ENCODE results near the gene OTP.

DNA sequence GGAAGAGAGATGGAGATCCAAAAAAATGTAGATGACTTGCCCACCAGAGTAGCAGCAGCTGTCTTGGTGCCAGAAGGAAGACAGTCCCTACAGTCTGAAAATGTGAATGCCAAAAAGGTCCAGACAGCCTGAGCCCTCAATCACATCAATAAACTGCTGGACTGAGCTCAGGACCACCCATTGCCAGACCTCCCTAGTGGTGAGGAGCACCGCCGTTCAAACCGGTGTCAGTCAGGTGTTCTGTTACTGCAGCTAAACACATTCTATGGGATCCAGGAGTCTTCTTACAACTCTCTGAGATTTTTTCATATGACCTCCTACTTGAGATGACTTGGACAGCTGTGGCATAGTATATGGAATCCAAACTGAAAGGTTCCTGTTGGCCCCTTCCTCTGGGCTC, 32.0 kb upstream of the OTP start:
- TF ChIP-seq, protein P1, sequence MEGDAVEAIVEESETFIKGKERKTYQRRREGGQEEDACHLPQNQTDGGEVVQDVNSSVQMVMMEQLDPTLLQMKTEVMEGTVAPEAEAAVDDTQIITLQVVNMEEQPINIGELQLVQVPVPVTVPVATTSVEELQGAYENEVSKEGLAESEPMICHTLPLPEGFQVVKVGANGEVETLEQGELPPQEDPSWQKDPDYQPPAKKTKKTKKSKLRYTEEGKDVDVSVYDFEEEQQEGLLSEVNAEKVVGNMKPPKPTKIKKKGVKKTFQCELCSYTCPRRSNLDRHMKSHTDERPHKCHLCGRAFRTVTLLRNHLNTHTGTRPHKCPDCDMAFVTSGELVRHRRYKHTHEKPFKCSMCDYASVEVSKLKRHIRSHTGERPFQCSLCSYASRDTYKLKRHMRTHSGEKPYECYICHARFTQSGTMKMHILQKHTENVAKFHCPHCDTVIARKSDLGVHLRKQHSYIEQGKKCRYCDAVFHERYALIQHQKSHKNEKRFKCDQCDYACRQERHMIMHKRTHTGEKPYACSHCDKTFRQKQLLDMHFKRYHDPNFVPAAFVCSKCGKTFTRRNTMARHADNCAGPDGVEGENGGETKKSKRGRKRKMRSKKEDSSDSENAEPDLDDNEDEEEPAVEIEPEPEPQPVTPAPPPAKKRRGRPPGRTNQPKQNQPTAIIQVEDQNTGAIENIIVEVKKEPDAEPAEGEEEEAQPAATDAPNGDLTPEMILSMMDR (IDR thresholded peaks at IDR 0.05): no peak
- TF ChIP-seq POLR2A (IDR thresholded peaks at IDR 0.05): no peak

Measured in prostate gland (tissue), 2 donors.